KBM-7 (cell line): ENCODE data around the gene FBXW2.

Experiments
- DNase-seq: peaks from one replicate; pipeline ENCODE4 v3.0.0-alpha.2; 2015
- in situ Hi-C: fragments of 300-500 bp; cut with MboI; formaldehyde crosslinking; loops from 2 replicates; pipeline ENCODE4 v1.14.3; 2020; ENCODE audit warnings: low sequenced_read_pairs, low pct_unique_long_range_greater_than_20kb, mixed read lengths

Gene FBXW2

DNA sequence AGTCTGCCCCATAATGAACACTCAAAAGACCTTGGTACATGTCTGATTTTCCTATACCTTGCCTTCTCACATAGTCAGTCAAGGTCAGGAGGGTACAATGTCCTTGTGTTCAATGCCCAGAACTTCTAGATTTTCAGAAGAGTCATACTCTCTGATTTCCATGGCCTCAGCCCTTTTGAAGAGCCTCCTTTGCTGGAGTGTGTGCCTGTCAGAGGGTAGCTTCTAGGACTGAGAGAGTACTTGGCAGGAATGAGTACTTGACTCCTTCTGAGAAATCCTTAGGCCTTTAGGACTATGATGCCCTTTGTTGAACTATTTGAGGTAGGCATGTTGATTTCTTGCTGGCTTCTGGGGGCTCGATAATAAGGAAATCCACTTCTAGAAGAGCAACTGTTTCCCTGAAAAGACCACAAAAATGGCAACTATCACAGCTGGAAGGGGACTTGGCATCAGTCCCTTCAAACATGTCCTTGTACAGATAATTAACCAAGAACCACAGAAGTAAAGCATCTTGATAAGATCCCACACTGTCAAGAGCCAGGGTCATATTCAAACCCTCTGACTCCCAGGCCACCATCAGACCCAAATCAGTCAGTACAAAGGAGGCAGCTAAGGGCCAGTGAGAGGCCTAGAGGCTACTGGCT lies 68.3 kb downstream of the FBXW2 start:
- no peak for DNase-seq
- in situ Hi-C loops = no loop called here

DNA sequence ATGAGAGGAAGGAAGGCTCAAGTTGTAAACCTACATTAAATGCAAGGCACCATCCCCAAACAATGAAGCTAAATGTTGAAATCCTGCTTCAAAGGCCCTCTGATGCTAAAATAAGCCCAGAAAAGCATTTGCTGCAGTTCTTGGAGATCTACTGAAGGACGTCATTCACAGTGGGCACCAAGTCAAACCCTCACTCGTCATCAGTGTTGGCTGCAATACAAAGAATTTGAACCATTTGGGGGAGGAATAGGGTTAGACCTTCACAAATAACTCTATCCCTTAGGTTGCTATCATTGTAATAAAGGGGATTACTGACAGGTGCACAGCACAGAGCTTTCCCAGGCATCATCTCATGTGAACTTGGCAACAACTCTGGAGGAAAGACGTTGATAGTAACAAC lies 69.7 kb downstream of the FBXW2 start:
- DNase-seq = no peak
- in situ Hi-C loops = no loop called here

DNA sequence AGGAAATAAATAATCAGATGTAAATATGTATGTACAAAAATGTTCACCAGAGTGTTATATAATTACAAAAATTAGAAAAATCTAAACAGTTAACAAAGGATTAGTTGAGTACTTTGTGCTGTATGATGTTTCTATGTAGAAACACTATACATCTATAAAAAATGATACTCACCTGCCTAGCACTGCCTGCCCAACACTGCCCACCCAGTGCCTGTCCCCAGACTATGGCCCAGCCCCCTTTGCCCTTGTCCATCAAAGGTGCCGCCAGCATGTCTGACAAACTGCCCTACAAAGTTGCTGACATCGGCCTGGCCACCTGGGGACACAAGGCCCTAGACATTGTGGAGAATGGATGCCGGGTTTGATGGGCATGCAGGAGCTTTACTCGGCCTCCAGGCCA lies 72.8 kb downstream of the FBXW2 start:
- DNase-seq = no peak
- in situ Hi-C loops = no loop called here

DNA sequence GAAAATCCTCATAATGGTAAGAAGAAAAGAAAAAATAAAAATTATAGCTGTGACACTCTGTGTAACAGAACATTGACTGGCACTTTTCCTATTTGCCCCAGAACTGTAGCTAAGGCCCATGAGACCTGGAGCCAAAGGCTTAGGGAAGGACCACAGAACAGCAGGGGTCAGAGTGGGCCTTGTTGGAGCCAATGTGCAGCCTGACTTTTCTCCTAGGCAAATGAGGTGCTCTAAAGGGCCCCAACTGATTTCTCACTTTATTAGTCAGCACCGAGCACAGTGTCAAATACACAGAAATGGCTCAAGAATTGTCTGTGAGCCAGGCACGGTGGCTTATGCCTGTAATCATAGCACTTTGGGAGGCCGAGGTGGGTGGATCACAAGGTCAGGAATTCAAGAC lies 74.9 kb downstream of the FBXW2 start:
- in situ Hi-C loops = no loop called here
- no peak for DNase-seq

DNA sequence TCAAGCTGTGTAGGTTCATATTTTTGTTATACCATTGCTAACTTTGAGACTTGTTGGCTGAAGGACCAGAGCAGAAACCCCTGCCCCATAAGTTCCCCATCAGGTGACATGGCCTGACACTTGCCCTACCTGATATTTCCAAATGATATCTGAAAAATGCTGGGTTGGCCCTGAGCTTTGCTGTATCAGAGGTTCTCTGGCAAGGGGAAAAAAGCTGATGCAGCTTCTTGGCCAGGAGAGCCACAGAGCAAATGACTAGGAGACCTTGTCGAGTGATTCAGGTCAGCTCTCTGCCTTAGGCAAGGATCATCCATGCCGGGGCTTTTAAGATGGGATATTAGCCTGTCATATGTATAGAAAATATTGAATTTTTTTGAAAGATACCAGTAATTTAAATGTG lies 76.0 kb downstream of the FBXW2 start:
- DNase-seq = no peak
- in situ Hi-C loops = no loop called here

DNA sequence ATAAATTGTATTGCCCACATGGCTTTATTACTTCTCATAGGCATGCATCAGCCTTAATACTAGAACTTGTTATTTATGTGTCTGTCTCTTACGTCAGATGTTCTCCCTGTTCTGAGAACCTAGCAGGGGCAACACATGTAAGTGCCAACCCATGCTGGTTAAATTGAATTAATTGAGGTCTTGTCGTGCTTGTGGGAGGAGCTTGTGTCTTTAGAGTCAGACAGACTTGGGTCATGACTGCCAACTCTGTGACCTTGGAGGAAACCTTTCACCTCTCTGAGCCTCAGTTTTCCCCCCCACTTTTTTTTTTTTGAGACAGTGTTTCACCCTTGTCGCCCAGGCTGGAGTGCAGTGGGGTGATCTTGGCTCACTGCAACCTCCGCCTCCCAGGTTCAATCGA lies 76.7 kb downstream of the FBXW2 start:
- in situ Hi-C loops = no loop called here

DNA sequence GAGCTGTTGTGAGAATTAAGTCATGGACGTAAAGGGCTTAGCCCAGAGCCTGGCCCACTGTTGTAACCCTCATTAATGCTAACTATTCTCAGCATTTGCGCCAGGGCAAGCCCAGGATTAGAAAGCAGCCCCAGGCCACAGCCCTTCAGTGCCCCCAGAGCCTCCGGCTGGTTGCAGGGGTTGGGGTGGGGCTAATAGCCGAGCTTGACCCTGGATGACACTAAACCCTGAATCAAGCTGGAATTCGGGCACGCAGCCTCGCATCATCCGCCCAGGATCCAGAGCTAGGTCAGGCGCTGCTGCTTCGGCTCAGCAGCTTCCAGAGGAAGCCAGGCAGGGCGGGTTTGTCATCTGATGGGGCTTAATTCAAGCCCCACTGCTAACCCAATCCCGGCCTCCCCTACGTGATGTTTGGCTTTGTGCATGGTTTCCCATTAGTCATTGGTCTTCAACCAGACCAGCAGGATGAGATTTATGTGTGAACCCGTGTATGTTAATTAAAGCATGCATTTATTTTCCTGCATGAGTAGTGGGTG lies 77.8 kb downstream of the FBXW2 start:
- DNase-seq = no peak
- in situ Hi-C loops = no loop called here

More for the DNA sequence above, 76.7 kb downstream of the FBXW2 start:
- DNase-seq = no peak

DNA sequence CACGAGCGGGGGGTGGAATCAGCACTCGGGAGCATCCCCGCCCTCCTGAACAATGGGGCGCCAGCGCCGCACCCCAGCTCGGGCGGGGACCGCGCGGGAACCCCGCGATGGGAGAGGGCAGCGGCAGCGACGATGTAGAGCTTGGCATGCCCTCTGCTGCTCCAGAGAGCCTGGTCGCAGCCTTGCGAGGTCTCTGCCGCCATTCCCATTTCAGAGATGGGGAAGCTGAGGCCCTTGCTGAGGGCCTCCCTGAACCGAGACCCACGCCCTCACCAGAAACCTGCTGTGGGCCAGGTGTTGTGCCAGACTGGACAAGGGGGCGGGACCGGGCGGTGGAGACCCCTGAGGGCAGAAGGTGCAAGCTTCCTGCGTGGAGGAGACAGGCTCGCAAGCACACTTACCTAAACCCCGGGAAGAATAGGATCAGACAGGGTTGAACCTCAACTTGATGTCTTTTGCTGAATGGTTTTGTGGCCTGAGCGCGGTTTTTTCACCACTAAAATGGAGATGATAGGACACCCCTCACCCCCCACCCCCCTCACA lies 78.3 kb downstream of the FBXW2 start:
- peak; percentile 3 for DNase-seq
- in situ Hi-C loops = no loop called here

DNA sequence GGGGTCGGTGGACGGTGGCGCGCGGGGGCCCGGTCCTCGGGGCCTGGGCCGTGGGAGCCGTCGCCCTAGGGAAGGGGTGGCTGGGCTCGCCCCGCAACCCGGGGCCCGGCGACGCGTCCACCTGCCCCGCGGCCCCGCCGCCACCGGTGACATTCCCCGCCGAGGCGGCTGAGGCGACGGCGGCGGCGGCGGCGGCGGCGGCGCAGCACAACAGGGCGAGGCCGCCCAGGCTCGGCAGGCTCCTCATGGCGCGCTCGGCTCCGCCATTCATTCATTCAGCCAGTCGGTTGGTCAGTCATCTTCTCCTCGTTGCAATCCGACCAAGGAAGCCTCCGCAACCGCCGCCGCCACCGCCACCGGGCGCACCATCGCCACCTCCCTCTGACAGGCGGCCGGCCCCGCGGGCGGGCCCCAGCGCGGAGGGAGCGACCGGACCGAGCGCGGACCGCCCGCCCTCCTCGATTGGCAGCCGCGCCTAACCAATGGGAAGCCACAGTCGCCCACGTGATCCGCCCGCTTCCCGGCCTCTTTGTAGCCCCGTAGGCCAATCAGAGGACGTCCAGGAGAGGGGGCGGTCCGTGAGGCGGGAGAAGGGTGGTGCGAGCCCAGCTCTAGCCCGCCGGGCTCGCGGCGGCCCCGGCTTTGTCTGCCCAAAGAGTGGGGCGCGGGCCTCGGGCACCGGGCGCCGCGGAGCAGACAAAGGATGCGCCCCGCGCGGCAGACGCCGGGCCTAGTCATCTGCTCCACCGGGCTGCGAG lies 78.9 kb downstream of the FBXW2 start, which contains the start of gene MEGF9:
MEGF9 (minus strand) TSS at position 383 of the 758 bp plus-strand sequence; CDS start at position 271, 112 bp downstream.
- DNase-seq = peak; percentile 97
- in situ Hi-C loops = no loop called here

DNA sequence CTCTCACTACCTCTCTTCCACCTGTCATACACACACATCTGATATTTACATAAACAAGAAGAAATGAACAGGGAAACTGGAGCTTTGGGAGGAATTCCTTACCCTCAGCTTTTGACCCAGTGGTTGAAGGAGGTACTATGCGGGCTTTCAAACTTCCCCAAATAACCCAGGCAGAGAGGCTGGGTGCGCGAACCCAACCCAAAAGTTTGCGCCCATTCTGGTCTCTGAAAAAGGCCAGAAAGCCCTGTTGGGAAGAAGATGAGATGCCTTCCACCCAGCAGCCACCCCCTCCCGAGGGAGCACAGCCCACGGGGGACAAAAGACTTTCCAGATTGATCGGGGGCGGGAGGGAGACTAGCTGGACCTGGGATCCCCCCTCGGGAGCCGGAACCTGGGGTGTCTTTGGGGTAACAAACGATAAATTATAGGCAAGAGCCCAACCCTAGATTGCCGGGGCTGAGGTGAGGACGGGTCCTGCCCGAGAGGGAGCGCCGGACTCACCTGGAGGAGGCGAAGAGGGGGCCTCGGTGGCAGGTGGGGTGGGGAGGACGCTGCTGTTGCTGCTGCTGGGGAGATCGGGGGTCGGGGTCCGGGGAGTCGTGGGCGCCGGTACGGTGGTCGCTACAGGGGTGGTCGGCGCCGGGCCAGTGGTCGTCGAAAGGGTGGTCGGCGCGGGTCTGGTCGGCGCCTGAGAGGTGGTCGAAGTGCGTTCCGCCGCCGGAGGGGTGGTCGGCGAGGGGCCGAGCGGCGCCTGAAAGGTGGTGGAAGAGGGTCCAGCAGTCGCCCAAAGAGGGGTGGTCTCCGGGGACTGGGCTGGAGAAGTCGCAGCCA lies 79.7 kb downstream of the FBXW2 start:
- in situ Hi-C loops = no loop called here
- DNase-seq = peak; percentile 45

DNA sequence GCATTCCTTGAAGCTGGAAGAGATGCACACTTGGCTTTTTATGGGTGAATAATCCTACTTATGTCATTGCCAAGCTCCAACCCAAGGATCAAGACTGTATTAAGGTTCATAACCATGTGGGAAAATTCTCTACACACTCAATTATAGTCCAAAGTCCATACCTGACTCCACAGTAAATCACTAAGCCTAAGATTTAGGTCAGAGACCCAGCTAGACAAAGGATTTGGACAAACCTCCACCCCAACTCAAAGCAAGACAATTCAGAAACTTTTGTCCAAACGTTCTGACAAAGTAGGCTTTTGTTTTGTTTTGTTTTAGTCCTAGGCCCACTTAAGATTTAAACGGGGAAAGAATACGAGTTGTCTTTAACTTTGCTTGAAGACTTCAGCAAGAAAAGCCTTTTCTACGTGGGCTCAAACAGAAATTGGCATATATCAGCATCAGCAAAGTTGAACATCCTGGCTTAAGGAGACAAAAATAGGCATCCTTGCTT lies 80.6 kb downstream of the FBXW2 start:
- peak; percentile 5 for DNase-seq
- in situ Hi-C loops = no loop called here

DNA sequence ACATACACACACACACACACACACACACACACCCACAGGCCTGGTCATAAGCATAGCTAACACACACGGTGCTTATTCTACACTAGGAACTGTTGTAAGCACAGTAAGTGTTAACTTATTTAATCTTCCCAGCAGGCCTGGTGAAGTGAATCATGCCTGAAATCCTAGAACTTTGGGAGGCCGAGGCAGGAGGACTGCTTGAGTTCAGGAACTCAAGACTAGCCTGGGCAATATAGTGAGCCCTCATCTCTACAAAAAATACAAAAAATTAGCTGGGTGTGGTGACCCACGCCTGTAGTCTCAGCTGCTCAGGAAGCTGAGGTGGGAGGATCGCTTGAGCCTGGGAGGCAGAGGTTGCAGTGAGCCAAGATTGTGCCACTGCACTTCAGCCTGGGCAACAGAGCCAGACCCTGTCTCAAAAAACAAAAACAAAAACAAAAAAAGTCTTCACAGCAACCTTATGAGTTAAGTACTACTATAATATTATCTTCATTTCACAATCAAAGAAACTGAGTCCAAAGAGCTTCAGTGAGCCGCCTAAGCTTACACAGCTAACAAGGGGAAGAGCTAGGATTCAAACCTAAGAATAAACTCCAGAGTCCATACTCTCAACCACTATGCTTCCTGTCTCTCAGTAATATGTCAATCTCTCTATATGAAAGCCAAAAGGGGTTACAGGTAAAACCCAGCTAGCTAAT lies 81.2 kb downstream of the FBXW2 start:
- in situ Hi-C loops = no loop called here
- peak; percentile 21 for DNase-seq

DNA sequence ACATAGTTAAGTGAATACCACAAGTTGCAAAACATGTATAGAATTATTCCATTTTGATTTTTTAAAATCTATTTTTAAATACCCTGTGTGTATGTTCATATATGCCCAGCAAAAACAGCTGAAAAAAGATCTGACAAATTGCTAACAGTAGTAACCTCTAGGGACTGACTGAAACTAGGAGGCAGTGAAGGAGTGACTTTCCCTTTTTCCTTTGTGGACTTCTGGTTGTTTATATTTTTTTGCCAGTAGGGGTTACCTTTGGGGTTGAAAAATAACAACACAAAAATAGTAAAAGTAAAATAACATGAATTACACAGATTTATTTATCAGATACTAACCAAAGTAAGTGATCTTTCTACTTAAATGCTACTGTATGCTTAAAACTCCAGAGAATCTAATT lies 81.9 kb downstream of the FBXW2 start:
- DNase-seq = peak; percentile 12
- in situ Hi-C loops = no loop called here

DNA sequence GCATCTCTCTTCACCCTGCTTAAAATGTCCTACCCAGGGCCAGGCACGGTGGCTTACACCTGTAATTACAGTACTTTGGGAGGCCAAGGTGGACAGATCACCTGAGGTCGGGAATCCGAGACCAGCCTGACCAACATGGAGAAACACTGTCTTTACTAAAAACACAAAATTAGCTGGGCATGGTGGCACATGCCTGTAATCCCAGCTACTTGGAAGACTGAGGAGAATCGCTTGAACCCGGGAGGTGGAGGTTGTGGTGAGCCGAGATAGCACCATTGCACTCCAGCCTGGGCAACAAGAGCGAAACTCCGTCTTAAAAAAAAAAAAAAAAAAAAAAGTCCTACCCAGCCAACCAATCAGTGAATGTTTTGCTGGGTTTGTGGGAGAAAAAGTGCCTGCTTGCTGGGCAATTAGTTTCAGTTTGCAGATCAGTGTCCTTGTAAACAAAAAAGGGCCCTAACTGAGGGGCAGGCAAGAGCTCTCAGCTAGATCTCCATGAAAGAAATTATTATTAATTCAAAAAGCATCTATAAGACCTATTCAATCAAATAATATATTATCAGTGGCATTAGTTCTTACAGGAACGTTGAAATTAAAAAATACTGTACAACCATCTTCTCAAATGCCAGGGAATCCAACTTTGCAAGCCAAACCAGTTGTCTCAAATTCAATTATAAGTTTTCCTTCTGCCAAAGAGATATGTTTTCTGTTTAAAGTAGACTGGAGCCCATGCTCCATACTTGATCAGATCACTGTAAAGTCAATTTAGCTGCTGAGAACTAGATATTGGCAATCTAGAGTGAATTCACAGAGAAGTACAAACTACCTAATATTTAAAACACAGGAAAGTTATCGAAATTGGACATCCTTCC lies 82.9 kb downstream of the FBXW2 start:
- DNase-seq = peak; percentile 24
- in situ Hi-C loops = no loop called here

DNA sequence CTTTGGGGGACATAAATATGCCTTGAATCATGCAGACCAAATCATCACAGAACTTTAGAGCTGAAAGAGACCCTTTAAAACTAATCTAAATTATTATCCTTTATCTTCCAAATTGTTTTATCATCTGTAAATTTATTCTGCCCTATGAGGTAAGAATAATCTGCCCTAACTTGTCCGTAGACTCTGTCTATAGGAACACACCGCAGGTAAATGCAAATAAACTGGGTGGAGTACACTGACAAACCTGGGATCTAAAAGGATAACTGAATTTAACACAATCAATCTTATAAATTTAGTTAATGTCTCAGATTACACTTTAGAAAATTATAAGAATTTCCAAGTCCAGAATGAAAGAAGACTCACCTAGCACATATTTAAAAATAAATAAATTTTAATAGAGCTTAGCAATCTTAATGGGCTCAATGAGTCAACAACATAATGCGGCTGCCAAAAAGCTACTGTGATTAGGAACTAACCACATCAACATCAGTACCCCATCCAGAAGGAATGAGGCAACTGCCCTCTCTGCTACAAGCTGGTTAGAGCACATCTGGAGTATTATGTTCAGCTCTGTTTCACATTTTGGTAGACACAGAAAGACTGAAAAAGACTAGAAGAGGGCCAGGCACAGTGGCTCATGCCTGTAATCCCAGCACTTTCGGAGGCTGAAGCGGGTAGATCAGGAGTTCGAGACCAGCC lies 84.5 kb downstream of the FBXW2 start:
- in situ Hi-C loops = no loop called here
- DNase-seq = no peak

DNA sequence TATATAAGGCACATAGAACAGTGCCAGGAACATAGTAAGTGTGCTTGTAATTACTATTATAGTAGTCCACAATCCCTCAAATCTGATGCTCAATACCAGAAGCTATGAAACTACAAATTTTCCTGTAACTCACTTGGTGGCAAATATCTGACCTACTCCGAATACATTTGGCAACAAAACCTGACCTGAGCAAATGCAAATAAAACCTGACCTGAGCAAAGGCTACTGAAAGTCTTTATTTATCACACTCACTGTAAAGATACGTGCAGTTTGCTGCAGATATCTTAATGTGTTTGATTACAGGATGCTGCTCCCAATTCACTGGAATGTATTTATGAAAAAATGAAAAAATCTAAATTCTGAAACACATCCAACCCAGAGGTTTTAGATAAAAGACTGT lies 86.0 kb downstream of the FBXW2 start:
- in situ Hi-C loops = no loop called here
- DNase-seq = no peak
